Epithelial cell of proximal tubule (primary cell): ENCODE results near the gene PDLIM7. TPM values are rescaled to one million over a fixed set of nuclear protein-coding genes. Genes with fewer than 3 reads are reported as not detected.
"Not testable (repeated sequence)": the region's sequence is repeated elsewhere in the genome, so short reads cannot be mapped to it uniquely, and the experiment has no call there.

Source experiments
- DNase-seq: peaks from one replicate; pipeline ENCODE4 v3.0.0-alpha.2; 2011; ENCODE audit warnings: low read depth
- H3K4me3 ChIP-seq: 2 replicates; pipeline ENCODE4 v1.5.1; 2011; ENCODE audit warnings: low read depth, mild to moderate bottlenecking, low read length
- total RNA-seq: library from RNA; depleted of rRNA; stranded (reverse); fragments of >200 nt; gene quantifications from 2 replicates; pipeline ENCODE4 v1.2.3, GENCODE V29; 2015
- TF ChIP-seq, protein P1 (sequence below): conservative IDR thresholded peaks from 2 replicates; pipeline ENCODE4 v1.5.1; 2012; ENCODE audit warnings: low read depth, mild to moderate bottlenecking, low read length

PDLIM7 gene
- total RNA-seq, 1 donor from 2014 or later = 286 TPM

DNA sequence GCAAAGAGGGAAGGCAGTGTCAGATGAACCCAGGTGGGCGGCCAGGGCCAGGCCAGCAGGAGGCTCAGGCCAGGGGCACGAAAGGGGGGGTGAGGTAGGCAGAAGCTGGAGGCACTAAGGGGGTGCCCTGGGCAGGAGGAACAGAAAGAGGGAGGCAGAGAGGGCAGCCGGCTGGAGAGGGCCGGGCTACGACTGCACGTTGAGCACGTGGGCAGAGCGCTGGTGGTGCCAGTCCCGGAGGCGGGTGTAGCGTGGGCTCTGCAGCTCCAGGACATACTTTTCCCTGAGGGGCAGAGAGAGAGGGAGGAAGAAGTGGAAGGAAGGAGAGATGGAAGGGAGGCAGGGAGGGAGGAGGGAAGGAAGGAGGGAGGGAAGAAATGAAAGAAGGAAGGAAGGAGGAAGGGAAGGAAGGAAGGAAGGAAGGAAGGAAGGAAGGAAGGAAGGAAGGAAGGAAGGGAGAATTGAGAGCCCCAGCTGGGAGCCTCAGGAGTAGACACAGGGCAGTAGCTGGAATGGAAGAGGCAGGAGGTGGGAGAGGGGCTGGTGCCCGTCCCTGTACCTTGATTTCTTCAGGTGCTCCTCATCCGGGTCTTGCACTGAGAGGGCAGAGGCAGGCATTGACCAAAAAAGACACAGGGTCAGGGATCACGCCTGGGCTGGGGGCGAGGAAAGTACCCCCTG is 7.0 kb downstream of the PDLIM7 start:
- TF ChIP-seq, protein P1, sequence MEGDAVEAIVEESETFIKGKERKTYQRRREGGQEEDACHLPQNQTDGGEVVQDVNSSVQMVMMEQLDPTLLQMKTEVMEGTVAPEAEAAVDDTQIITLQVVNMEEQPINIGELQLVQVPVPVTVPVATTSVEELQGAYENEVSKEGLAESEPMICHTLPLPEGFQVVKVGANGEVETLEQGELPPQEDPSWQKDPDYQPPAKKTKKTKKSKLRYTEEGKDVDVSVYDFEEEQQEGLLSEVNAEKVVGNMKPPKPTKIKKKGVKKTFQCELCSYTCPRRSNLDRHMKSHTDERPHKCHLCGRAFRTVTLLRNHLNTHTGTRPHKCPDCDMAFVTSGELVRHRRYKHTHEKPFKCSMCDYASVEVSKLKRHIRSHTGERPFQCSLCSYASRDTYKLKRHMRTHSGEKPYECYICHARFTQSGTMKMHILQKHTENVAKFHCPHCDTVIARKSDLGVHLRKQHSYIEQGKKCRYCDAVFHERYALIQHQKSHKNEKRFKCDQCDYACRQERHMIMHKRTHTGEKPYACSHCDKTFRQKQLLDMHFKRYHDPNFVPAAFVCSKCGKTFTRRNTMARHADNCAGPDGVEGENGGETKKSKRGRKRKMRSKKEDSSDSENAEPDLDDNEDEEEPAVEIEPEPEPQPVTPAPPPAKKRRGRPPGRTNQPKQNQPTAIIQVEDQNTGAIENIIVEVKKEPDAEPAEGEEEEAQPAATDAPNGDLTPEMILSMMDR = no peak
- DNase-seq = no peak

DNA sequence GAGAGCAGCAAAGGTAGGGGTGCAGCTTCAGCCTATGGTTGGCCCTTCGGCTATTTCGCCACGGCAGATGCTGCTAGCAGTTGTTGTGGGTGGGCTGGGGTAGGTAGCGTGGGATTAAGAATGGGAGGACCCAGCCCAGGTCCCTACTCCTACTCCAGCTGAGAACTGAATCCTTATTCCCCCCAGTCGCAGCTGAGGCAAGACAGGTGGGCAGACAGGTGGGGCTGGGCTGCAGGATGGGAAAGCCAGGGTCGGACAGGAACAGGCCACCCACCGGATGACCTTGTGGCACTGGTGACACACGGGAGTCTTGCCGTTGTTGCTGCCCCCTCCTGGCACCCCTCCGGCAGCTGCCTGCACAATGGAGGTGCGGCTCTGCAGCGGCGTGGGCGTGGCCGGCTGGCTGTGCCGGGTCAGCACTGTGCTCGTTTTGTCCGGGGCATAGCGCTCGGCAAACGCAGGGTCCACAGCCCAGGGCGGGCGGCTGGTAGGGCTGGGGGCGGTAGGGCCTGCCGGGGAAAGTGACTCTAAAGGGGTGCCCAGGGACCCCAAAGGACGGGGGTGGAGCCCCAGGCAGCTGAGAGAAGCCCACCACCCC is 8.2 kb downstream of the PDLIM7 start:
- no peak for DNase-seq
- no peak overlapping the region for H3K4me3 ChIP-seq
- TF ChIP-seq, protein P1 = no peak

More for the DNA sequence above, 7.0 kb downstream of the PDLIM7 start:
- H3K4me3 ChIP-seq = no peak overlapping the region

DNA sequence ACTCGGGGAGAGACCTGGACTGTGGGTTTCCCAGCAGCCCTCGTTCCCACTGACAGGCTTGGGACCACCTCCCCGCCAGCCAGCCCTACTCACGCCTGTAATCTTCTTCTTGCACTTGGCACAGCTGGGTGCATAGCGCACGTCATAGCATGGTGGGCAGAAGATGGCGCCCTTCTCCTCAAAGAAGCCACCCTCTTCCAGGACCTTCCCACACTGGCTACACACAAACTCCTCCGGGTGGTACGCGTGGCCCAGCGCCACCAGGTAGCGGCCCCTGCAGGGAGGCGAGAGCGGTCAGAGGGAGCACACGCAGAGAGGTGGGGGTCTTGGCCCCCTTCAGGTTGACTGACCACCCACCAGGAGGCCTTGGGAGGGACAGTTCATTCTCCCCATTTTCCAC is 9.4 kb downstream of the PDLIM7 start:
- TF ChIP-seq, protein P1 = no peak
- no peak for DNase-seq
- no peak overlapping the region for H3K4me3 ChIP-seq

DNA sequence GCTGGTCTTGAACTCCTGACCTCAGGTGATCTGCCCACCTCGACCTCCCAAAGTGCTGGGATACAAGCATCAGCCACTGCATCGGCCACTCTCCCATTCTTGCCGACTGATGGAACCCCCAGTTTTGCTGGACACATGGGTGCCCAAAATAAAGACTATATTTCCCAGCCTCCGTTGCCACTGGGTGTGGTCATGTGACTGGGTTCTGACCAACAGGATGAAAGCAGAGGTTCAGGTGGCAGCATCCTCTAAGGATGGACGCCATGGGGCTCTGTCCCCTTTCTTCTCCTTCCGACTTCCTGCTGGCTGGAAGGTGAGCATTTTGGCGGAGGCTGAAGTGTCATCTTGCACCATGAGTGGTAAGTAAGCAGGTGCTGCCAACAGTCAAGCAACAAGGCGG is 10.3 kb downstream of the PDLIM7 start:
- no peak overlapping the region for H3K4me3 ChIP-seq
- TF ChIP-seq, protein P1 = no peak
- DNase-seq = no peak

DNA sequence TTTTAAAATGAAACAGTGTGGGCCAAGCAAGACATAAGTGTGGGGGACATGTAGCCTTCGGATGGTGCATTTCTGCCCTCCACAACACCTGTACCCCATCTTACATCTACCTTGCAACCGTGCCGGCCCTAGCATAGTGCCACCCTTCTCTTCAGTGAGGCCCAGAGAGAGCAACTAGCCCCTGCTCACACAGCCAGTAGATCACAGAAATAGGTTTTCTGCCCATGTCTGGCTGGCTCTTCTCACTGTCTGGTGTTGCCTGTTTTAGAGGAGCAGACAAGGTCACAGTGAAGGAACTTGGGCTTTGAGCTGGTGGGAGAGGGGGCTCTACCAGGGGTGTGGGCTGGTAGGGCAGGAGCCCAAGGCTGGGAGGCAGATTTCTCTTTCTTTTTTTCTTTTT is 11.1 kb downstream of the PDLIM7 start:
- DNase-seq = no peak
- TF ChIP-seq, protein P1 = no peak
- no peak overlapping the region for H3K4me3 ChIP-seq

DNA sequence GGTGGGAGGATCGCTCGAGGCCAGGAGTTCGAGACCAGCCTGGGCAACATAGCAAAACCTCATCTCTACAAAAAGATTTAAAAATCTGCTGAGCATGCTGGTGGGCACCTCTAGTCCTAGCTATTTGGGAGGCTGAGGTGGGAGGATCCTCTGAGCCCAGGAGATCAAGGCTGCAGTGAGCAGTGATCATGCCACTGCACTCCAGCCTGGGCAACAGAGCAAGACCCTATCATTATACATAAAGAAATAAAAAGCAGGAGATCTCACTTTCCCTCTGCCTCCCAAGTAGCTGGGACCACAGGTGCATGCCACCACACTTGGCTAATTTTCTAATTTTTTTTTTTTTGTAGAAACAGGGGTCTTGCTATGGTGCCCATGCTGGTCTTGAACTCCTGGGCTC is 11.7 kb downstream of the PDLIM7 start:
- not testable (repeated sequence) for H3K4me3 ChIP-seq, DNase-seq

DNA sequence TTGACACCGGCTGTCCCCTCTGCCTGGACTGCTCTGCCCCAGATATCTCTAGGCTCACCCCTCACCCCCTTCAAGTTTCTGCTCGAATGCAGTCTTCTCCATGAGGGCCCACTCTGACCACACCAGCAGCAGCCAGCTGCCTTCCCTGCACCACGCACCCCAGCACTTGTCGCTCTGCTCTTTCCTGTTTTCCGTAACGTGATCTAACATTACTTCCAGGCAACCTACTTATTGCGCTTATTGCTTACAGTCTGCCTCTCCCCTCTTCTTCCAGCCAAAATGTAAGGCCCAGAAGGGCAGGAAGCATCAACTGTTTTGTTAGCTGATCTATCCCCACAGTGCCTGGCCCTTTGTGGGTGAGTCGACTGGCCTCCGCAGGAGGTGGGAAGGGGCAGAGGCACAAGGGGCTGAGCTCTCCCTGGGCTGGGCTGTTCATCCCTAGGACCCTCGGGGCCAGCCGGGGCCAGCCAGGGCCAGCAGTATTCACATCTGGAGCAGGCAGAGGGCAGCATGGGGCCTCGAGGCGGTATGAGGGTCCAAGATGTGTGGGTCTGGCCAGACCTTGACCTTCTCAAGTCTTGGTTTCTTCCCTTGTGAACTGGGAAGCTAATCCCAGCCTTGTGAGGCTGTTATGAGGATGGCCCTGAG is 12.4 kb downstream of the PDLIM7 start:
- TF ChIP-seq, protein P1 = no peak
- H3K4me3 ChIP-seq = no peak overlapping the region
- no peak for DNase-seq
